Activated CD4-positive, alpha-beta T cell treated with anti-CD3 and anti-CD28 coated beads for 48 hours (primary cell): ENCODE results near the gene BRCC3.
A peak's percentile ranks its signal among the peaks of the same experiment; 100 is the strongest.
"Not testable (repeated sequence)": the region's sequence is repeated elsewhere in the genome, so short reads cannot be mapped to it uniquely, and the experiment has no call there.

Experiments
- DNase-seq: peaks from one replicate; pipeline ENCODE4 v3.0.0-alpha.2; 2020

The BRCC3 gene

GRCh38 chrX:155061760-155062159 lies 9.5 kb upstream of the BRCC3 start:
- no peak for DNase-seq

- no peak for DNase-seq
Observed at GRCh38 chrX:155065035-155065734, 6.1 kb upstream of the BRCC3 start.

- no peak for DNase-seq
Observed at GRCh38 chrX:155068165-155068564, 3.1 kb upstream of the BRCC3 start.

- no peak for DNase-seq
Observed at GRCh38 chrX:155069414-155069813, 1.9 kb upstream of the BRCC3 start.

- no peak for DNase-seq
Observed at GRCh38 chrX:155070038-155070437, 1.3 kb upstream of the BRCC3 start.

GRCh38 chrX:155070663-155070974 lies 689 bp upstream of the BRCC3 start:
- DNase-seq, result no peak

GRCh38 chrX:155071694-155072280 lies 479 bp downstream of the BRCC3 start:
- no peak for DNase-seq

- DNase-seq, result peak; percentile 56
Observed at GRCh38 chrX:155086202-155086840, 15.0 kb downstream of the BRCC3 start.

- no peak for DNase-seq
Observed at GRCh38 chrX:155086961-155087735, 15.8 kb downstream of the BRCC3 start.

- DNase-seq, result no peak
Observed at GRCh38 chrX:155094468-155095061, 23.3 kb downstream of the BRCC3 start.

GRCh38 chrX:155105919-155106318 lies 34.6 kb downstream of the BRCC3 start:
- DNase-seq, result no peak

GRCh38 chrX:155108427-155108826 lies 37.1 kb downstream of the BRCC3 start:
- DNase-seq, result no peak

GRCh38 chrX:155112171-155112570 lies 40.9 kb downstream of the BRCC3 start:
- no peak for DNase-seq

- DNase-seq, result no peak
Observed at GRCh38 chrX:155113097-155113496, 41.8 kb downstream of the BRCC3 start.

- DNase-seq, result no peak
Observed at GRCh38 chrX:155115174-155115819, 44.0 kb downstream of the BRCC3 start.

- no peak for DNase-seq
Observed at GRCh38 chrX:155127465-155127864, 56.2 kb downstream of the BRCC3 start.

GRCh38 chrX:155127940-155128339 lies 56.6 kb downstream of the BRCC3 start:
- no peak for DNase-seq

GRCh38 chrX:155132110-155132509 lies 60.8 kb downstream of the BRCC3 start:
- DNase-seq, result no peak

- no peak for DNase-seq
Observed at GRCh38 chrX:155134255-155134654, 62.9 kb downstream of the BRCC3 start.

- no peak for DNase-seq
Observed at GRCh38 chrX:155143959-155144548, 72.7 kb downstream of the BRCC3 start.

- DNase-seq, result no peak
Observed at GRCh38 chrX:155144926-155145325, 73.6 kb downstream of the BRCC3 start.

GRCh38 chrX:155147612-155148011 lies 76.3 kb downstream of the BRCC3 start:
- not testable (repeated sequence) for DNase-seq
